HEK293 (cell line): ENCODE data around the gene TP53BP1.

Source experiments
- SCRT2 ChIP-seq: fragments of 450-650 bp; formaldehyde crosslinking; IDR thresholded peaks from 2 replicates; pipeline ENCODE4 v1.5.1; 2016; ENCODE audit warnings: missing biosample characterization, missing genetic modification characterization
- TF ChIP-seq, protein P1 (sequence below): fragments of 450-650 bp; formaldehyde crosslinking; conservative IDR thresholded peaks from 2 replicates; pipeline ENCODE4 v1.5.1; 2016; ENCODE audit warnings: low read depth, missing biosample characterization, missing genetic modification characterization

- no peak for TF ChIP-seq SCRT2
- TF ChIP-seq, protein P1, sequence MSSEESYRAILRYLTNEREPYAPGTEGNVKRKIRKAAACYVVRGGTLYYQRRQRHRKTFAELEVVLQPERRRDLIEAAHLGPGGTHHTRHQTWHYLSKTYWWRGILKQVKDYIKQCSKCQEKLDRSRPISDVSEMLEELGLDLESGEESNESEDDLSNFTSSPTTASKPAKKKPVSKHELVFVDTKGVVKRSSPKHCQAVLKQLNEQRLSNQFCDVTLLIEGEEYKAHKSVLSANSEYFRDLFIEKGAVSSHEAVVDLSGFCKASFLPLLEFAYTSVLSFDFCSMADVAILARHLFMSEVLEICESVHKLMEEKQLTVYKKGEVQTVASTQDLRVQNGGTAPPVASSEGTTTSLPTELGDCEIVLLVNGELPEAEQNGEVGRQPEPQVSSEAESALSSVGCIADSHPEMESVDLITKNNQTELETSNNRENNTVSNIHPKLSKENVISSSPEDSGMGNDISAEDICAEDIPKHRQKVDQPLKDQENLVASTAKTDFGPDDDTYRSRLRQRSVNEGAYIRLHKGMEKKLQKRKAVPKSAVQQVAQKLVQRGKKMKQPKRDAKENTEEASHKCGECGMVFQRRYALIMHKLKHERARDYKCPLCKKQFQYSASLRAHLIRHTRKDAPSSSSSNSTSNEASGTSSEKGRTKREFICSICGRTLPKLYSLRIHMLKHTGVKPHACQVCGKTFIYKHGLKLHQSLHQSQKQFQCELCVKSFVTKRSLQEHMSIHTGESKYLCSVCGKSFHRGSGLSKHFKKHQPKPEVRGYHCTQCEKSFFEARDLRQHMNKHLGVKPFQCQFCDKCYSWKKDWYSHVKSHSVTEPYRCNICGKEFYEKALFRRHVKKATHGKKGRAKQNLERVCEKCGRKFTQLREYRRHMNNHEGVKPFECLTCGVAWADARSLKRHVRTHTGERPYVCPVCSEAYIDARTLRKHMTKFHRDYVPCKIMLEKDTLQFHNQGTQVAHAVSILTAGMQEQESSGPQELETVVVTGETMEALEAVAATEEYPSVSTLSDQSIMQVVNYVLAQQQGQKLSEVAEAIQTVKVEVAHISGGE (tag by site-specific recombination) = no peak
These were observed 21.0 kb downstream of the TP53BP1 start for GRCh38 chr15:43471975-43472374.
